Measurements from ENCODE around the gene SIAH1. TPM values are rescaled to one million over a fixed set of nuclear protein-coding genes. Genes with fewer than 3 reads are reported as not detected.
"Not testable (repeated sequence)": the region's sequence is repeated elsewhere in the genome, so short reads cannot be mapped to it uniquely, and the experiment has no call there.

SIAH1 gene
- total RNA-seq, 2 experiments from 2014 or later, result 13.5 to 13.7 TPM

- no peak overlapping the region for H3K27ac Mint-ChIP-seq
- POLR2A ChIA-PET, result interaction anchor here (0.8 kb wide), 1 partner anchor 275 kb away, joined by 6 read pairs; no protein-coding TSS in a partner anchor
- no peak for DNase-seq
- H3K4me3 Mint-ChIP-seq, result no peak overlapping the region
- H3K4me1 Mint-ChIP-seq, result peaks cover 9% of the 10 kb centered on the region
- H3K9me3 Mint-ChIP-seq, result no peaks in the 10 kb centered on the region
- peaks cover 41% of the 10 kb centered on the region for H3K36me3 Mint-ChIP-seq (ENCODE audit: low read depth)
- CTCF ChIA-PET, result interaction anchor here (0.9 to 3.4 kb wide), 6 partner anchors 10 to 275 kb away, joined by 3 to 26 read pairs (median 6); no protein-coding TSS in a partner anchor
- H3K27me3 Mint-ChIP-seq, result no peaks in the 10 kb centered on the region
These were observed 30.0 kb downstream of the SIAH1 start for GRCh38 chr16:48354877-48355855.

- not testable (repeated sequence) for DNase-seq, H3K4me3 Mint-ChIP-seq, H3K9me3 Mint-ChIP-seq, H3K27me3 Mint-ChIP-seq, H3K4me1 Mint-ChIP-seq, H3K27ac Mint-ChIP-seq
- POLR2A ChIA-PET, result interaction anchor here (0.8 kb wide), 1 partner anchor 276 kb away, joined by 6 read pairs; no protein-coding TSS in a partner anchor
- CTCF ChIA-PET, result interaction anchor here (0.7 to 3.4 kb wide), 8 partner anchors 9 to 276 kb away, joined by 3 to 26 read pairs (median 3); no protein-coding TSS in a partner anchor
- peaks cover 47% of the 10 kb centered on the region for H3K36me3 Mint-ChIP-seq (ENCODE audit: low read depth)
These were observed 30.8 kb downstream of the SIAH1 start for GRCh38 chr16:48354385-48354784.

GRCh38 chr16:48353565-48354163, 31.5 kb downstream of the SIAH1 start:
- ChIA-PET POLR2A (no interaction called here), CTCF (interaction anchor here (0.7 to 3.4 kb wide), 10 partner anchors 8 to 276 kb away, joined by 3 to 26 read pairs (median 6); no protein-coding TSS in a partner anchor)
- no peaks in the 10 kb centered on the region for H3K27me3 Mint-ChIP-seq
- peaks cover 54% of the 10 kb centered on the region for H3K36me3 Mint-ChIP-seq (ENCODE audit: low read depth)
- peak overlapping the region; percentile 72 for H3K27ac Mint-ChIP-seq
- DNase-seq, result peak; percentile 76
- H3K9me3 Mint-ChIP-seq, result no peaks in the 10 kb centered on the region
- peaks cover 9% of the 10 kb centered on the region for H3K4me1 Mint-ChIP-seq
- H3K4me3 Mint-ChIP-seq, result no peak overlapping the region

GRCh38 chr16:48352648-48353390, 32.4 kb downstream of the SIAH1 start:
- Mint-ChIP-seq H3K4me3 (no peak overlapping the region), H3K27me3 (no peaks in the 10 kb centered on the region), H3K4me1 (peaks cover 9% of the 10 kb centered on the region), H3K9me3 (no peaks in the 10 kb centered on the region), H3K27ac (no peak overlapping the region), H3K36me3 (ENCODE audit: low read depth) (peaks cover 55% of the 10 kb centered on the region)
- ChIA-PET POLR2A (no interaction called here), CTCF (interaction anchor here (1.7 to 3.2 kb wide), 3 partner anchors 260 to 277 kb away, joined by 3 to 13 read pairs (median 9); no protein-coding TSS in a partner anchor)
- DNase-seq, result no peak

GRCh38 chr16:48350736-48351135, 34.5 kb downstream of the SIAH1 start:
- POLR2A ChIA-PET, result no interaction called here

GRCh38 chr16:48347980-48348379, 37.2 kb downstream of the SIAH1 start:
- Mint-ChIP-seq H3K9me3 (no peaks in the 10 kb centered on the region), H3K4me1 (peaks cover 1% of the 10 kb centered on the region), H3K27me3 (no peaks in the 10 kb centered on the region), H3K4me3 (no peak overlapping the region), H3K36me3 (ENCODE audit: low read depth) (peaks cover 56% of the 10 kb centered on the region), H3K27ac (no peak overlapping the region)
- no peak for DNase-seq
- POLR2A ChIA-PET, result no interaction called here
- CTCF ChIA-PET, result interaction anchor here (0.7 to 1.5 kb wide), 2 partner anchors 18 to 276 kb away, joined by 3 to 4 read pairs; no protein-coding TSS in a partner anchor

More at GRCh38 chr16:48350736-48351135, 34.5 kb downstream of the SIAH1 start:
- H3K27ac Mint-ChIP-seq, result no peak overlapping the region
- DNase-seq, result no peak
- H3K4me1 Mint-ChIP-seq, result peaks cover 11% of the 10 kb centered on the region
- no peak overlapping the region for H3K4me3 Mint-ChIP-seq
- peaks cover 56% of the 10 kb centered on the region for H3K36me3 Mint-ChIP-seq (ENCODE audit: low read depth)
- H3K27me3 Mint-ChIP-seq, result no peaks in the 10 kb centered on the region
- H3K9me3 Mint-ChIP-seq, result no peaks in the 10 kb centered on the region
- CTCF ChIA-PET, result interaction anchor here (0.6 to 3.2 kb wide), 4 partner anchors 13 to 272 kb away, joined by 3 to 13 read pairs (median 3); no protein-coding TSS in a partner anchor

- POLR2A ChIA-PET, result no interaction called here
- DNase-seq, result no peak
These were observed 37.9 kb downstream of the SIAH1 start for GRCh38 chr16:48347191-48347865.

GRCh38 chr16:48342591-48342990, 42.6 kb downstream of the SIAH1 start:
- H3K9me3 Mint-ChIP-seq, result no peaks in the 10 kb centered on the region
- POLR2A ChIA-PET, result interaction anchor here (0.5 kb wide), 1 partner anchor 24 kb away, joined by 3 read pairs; no protein-coding TSS in a partner anchor
- no peak overlapping the region for H3K27ac Mint-ChIP-seq

More at GRCh38 chr16:48347191-48347865, 37.9 kb downstream of the SIAH1 start:
- CTCF ChIA-PET, result interaction anchor here (1.5 kb wide), 1 partner anchor 19 kb away, joined by 4 read pairs; no protein-coding TSS in a partner anchor
- Mint-ChIP-seq H3K36me3 (ENCODE audit: low read depth) (peaks cover 56% of the 10 kb centered on the region), H3K27ac (no peak overlapping the region), H3K4me3 (no peak overlapping the region), H3K9me3 (no peaks in the 10 kb centered on the region), H3K27me3 (no peaks in the 10 kb centered on the region), H3K4me1 (peaks cover 1% of the 10 kb centered on the region)

GRCh38 chr16:48340054-48340453, 45.2 kb downstream of the SIAH1 start:
- no peaks in the 10 kb centered on the region for H3K27me3 Mint-ChIP-seq
- CTCF ChIA-PET, result interaction anchor here (1.0 kb wide), 1 partner anchor 284 kb away, joined by 6 read pairs; no protein-coding TSS in a partner anchor
- peaks cover 3% of the 10 kb centered on the region for H3K4me1 Mint-ChIP-seq
- POLR2A ChIA-PET, result no interaction called here
- H3K4me3 Mint-ChIP-seq, result no peak overlapping the region
- H3K9me3 Mint-ChIP-seq, result no peaks in the 10 kb centered on the region
- DNase-seq, result no peak
- H3K27ac Mint-ChIP-seq, result no peak overlapping the region
- H3K36me3 Mint-ChIP-seq (ENCODE audit: low read depth), result peaks cover 60% of the 10 kb centered on the region

More at GRCh38 chr16:48342591-48342990, 42.6 kb downstream of the SIAH1 start:
- CTCF ChIA-PET, result interaction anchor here (1.2 kb wide), 1 partner anchor 12 kb away, joined by 3 read pairs; no protein-coding TSS in a partner anchor
- no peak for DNase-seq
- Mint-ChIP-seq H3K36me3 (ENCODE audit: low read depth) (peaks cover 47% of the 10 kb centered on the region), H3K4me1 (peaks cover 4% of the 10 kb centered on the region), H3K27me3 (no peaks in the 10 kb centered on the region), H3K4me3 (no peak overlapping the region)

DNA sequence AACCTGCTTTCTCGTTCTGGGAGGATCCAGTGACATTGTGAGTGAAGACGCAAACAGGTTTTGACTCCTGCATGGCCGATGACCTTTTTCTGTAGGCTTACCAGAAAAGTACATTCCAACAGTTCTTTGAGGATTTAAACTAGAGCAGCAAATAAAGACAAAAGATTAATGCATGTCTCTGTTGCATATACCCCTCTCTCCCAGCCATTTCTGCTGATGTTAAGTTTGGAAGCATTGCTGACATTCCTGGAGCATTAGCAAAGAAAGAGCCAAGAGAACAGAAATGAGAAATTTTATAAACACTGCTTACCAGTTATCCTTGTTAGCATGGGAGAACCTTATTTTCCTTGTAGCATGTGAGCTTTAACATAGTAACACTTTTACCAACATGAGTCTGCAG, 49.3 kb downstream of the SIAH1 start:
- H3K36me3 Mint-ChIP-seq (ENCODE audit: low read depth), result peaks cover 52% of the 10 kb centered on the region
- H3K27me3 Mint-ChIP-seq, result no peaks in the 10 kb centered on the region
- CTCF ChIA-PET, result interaction anchor here (1.4 kb wide), 1 partner anchor 287 kb away, joined by 3 read pairs; no protein-coding TSS in a partner anchor
- peaks cover 5% of the 10 kb centered on the region for H3K4me1 Mint-ChIP-seq
- H3K4me3 Mint-ChIP-seq, result no peak overlapping the region
- H3K27ac Mint-ChIP-seq, result peak overlapping the region; percentile 5
- DNase-seq, result no peak
- H3K9me3 Mint-ChIP-seq, result no peaks in the 10 kb centered on the region
- POLR2A ChIA-PET, result interaction anchor here (0.6 kb wide), 1 partner anchor 34 kb away, joined by 6 read pairs; no protein-coding TSS in a partner anchor

DNA sequence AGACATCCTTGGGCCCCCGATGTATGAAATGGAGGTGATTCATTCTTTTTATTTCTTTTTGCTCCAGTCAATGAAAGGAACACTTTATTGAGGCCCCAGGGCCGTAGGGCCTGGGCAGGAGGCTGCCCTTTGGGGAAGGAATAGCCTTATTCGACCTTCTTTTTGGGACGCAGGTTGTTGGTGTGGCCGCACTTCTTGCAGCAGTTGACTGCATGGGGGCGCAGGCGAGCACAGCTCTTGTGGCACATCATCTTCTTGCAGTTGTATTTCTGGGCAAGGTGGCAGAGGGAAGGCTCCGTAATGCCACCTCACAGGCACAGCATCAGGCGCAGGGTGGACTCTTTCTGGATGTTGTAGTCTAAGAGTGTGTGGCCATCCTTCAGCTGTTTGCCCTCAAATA, 50.9 kb downstream of the SIAH1 start:
- DNase-seq, result no peak
- peaks cover 8% of the 10 kb centered on the region for H3K4me1 Mint-ChIP-seq
- no peaks in the 10 kb centered on the region for H3K9me3 Mint-ChIP-seq
- H3K4me3 Mint-ChIP-seq, result no peak overlapping the region
- ChIA-PET CTCF (no interaction called here), POLR2A (no interaction called here)
- peaks cover 52% of the 10 kb centered on the region for H3K36me3 Mint-ChIP-seq (ENCODE audit: low read depth)
- H3K27ac Mint-ChIP-seq, result no peak overlapping the region
- no peaks in the 10 kb centered on the region for H3K27me3 Mint-ChIP-seq
